Peyer's patch (tissue), 4 donors: Measurements from ENCODE around the gene PPP2R2D.

ENCODE experiments used
- POLR2A ChIP-seq, 2 donors: fragments of 450-650 bp; IDR thresholded peaks; one replicate each; pipeline ENCODE4 v1.5.1; 2017; ENCODE audit warnings: antibody characterized with exemption in 2 of 2, mild to moderate bottlenecking in 2 of 2, moderate library complexity in 2 of 2
- TF ChIP-seq, protein P1 (sequence below), 6 experiments: fragments of 450-650 bp in 4 of 6; fragments of 200-600 bp in 2 of 6; sonication (generic) in 1 of 6; IDR thresholded peaks; one replicate each; pipeline ENCODE4 v1.5.1; 2017 to 2019; ENCODE audit warnings: antibody characterized with exemption in 6 of 6, mild to moderate bottlenecking in 3 of 6, moderate library complexity in 1 of 6

DNA sequence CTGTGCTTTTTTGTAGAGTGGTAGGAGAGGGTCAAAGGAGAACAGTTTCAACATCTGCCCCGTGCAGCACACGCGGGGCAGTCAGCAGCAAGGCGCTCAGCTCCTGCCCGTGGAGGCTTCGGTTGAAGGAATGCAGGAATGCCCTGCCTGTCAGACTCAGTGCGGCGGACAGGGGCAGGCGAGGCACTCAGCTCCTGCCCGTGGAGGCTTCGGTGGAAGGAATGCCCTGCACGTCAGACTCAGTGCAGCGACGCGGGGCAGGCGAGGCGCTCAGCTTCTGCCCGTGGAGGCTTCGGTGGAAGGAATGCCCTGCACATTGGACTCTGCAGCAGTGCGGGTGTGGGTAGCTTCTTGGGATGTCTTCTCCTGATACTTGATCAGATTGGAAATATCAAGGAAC lies 37.0 kb downstream of the PPP2R2D start:
- no peak for TF ChIP-seq POLR2A (IDR thresholded peaks at IDR 0.05)
- TF ChIP-seq, protein P1, sequence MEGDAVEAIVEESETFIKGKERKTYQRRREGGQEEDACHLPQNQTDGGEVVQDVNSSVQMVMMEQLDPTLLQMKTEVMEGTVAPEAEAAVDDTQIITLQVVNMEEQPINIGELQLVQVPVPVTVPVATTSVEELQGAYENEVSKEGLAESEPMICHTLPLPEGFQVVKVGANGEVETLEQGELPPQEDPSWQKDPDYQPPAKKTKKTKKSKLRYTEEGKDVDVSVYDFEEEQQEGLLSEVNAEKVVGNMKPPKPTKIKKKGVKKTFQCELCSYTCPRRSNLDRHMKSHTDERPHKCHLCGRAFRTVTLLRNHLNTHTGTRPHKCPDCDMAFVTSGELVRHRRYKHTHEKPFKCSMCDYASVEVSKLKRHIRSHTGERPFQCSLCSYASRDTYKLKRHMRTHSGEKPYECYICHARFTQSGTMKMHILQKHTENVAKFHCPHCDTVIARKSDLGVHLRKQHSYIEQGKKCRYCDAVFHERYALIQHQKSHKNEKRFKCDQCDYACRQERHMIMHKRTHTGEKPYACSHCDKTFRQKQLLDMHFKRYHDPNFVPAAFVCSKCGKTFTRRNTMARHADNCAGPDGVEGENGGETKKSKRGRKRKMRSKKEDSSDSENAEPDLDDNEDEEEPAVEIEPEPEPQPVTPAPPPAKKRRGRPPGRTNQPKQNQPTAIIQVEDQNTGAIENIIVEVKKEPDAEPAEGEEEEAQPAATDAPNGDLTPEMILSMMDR (IDR thresholded peaks at IDR 0.05): no peak
